A673 (cell line): Measurements from ENCODE around the gene ADAM12. TPM values are rescaled to one million over a fixed set of nuclear protein-coding genes. Genes with fewer than 3 reads are reported as not detected.
A peak's percentile ranks its signal among the peaks of the same experiment; 100 is the strongest.

Source experiments
- BruUV-seq: library from RNA; stranded (reverse); fragments of 400-500 nt; replicated peaks from 2 replicates; lab custom pipeline; 2021; lab: Mats Ljungman, UMichigan
- CTCF ChIA-PET: fragments of 300-600 bp; sonication (Branson Sonifier 250); formaldehyde crosslinking; loops from one replicate; lab custom pipeline; 2022; ENCODE audit warnings: antibody characterized with exemption; lab: Charles Lee
- POLR2A ChIA-PET: fragments of 300-600 bp; sonication (Branson Sonifier 250); formaldehyde crosslinking; loops from one replicate; lab custom pipeline; 2022; ENCODE audit warnings: antibody characterized with exemption; ENCODE audit not compliant: low non-redundant PET; lab: Charles Lee
- DNase-seq: peaks from one replicate; pipeline ENCODE4 v3.0.0-alpha.2; 2015; ENCODE audit warnings: low spot score
- H3K27ac ChIP-seq: fragments of 200-600 bp; sonication (generic); 2 replicates; pipeline ENCODE4 v1.5.1; 2016; ENCODE audit warnings: mixed run types, low read depth, mild to moderate bottlenecking, mixed read lengths, antibody characterized with exemption, low read length; ENCODE audit not compliant: poor library complexity, severe bottlenecking
- H3K27me3 ChIP-seq: fragments of 200-600 bp; sonication (generic); replicated peaks from 2 replicates; pipeline ENCODE4 v1.6.1; 2017; ENCODE audit warnings: mixed run types, low read depth, mild to moderate bottlenecking, mixed read lengths, antibody characterized with exemption, low read length; ENCODE audit not compliant: insufficient read depth, poor library complexity
- H3K36me3 ChIP-seq: fragments of 200-600 bp; sonication (generic); 2 replicates; pipeline ENCODE4 v1.6.1; 2016; ENCODE audit warnings: mixed run types, mild to moderate bottlenecking, mixed read lengths, antibody characterized with exemption, low read length; ENCODE audit not compliant: insufficient read depth, poor library complexity, severe bottlenecking
- H3K4me1 ChIP-seq: fragments of 200-600 bp; sonication (generic); 2 replicates; pipeline ENCODE4 v1.6.1; 2017; ENCODE audit warnings: mixed run types, mild to moderate bottlenecking, mixed read lengths, antibody characterized with exemption, low read length; ENCODE audit not compliant: insufficient read depth, poor library complexity, severe bottlenecking
- H3K4me3 ChIP-seq: fragments of 200-600 bp; sonication (generic); 2 replicates; pipeline ENCODE4 v1.5.1; 2016; ENCODE audit warnings: low read depth, mixed run types, mild to moderate bottlenecking, mixed read lengths, low read length; ENCODE audit not compliant: poor library complexity, severe bottlenecking
- H3K9me3 ChIP-seq: fragments of 200-600 bp; sonication (generic); 2 replicates; pipeline ENCODE4 v1.6.1; 2016; ENCODE audit warnings: mixed run types, low read depth, mild to moderate bottlenecking, mixed read lengths, antibody characterized with exemption, low read length; ENCODE audit not compliant: poor library complexity, severe bottlenecking
- CTCF ChIP-seq: fragments of 300-800, 200-600 bp; sonication (generic); conservative IDR thresholded peaks from 2 replicates; pipeline ENCODE4 v1.5.1; 2017; ENCODE audit warnings: low read depth, mild to moderate bottlenecking, antibody characterized with exemption, low read length, moderate library complexity, mixed read lengths
- EZH2 ChIP-seq: fragments of 200-600 bp; sonication (generic); IDR thresholded peaks from 2 replicates; pipeline ENCODE4 v1.6.1; 2017; ENCODE audit warnings: borderline replicate concordance, low read depth, mild to moderate bottlenecking, mixed read lengths, antibody characterized with exemption, low read length; ENCODE audit not compliant: poor library complexity, severe bottlenecking
- intact Hi-C: fragments of 100-400 bp; cut with micrococcal nuclease; formaldehyde crosslinking; loops from one replicate; pipeline ENCODE4 v1.10.0; 2022; ENCODE audit not compliant: unreplicated experiment
- total RNA-seq: library from RNA; stranded (reverse); gene quantifications from 2 replicates; pipeline ENCODE4 v1.2.3, GENCODE V29; 2021

Gene ADAM12
- total RNA-seq, 1 experiment from 2014 or later: 0.17 TPM

GRCh38 chr10:126124046-126124445 lies 264.2 kb downstream of the ADAM12 start:
- H3K4me1 ChIP-seq: peaks cover 18% of the 10 kb centered on the region
- no peak for DNase-seq
- H3K36me3 ChIP-seq: no peaks in the 10 kb centered on the region
- no peak overlapping the region for H3K4me3 ChIP-seq
- TF ChIP-seq CTCF (no peak), EZH2 (no peak)
- ChIA-PET CTCF (no interaction called here), POLR2A (no interaction called here)
- no peaks in the 10 kb centered on the region for H3K27me3 ChIP-seq
- no TSS peak for BruUV-seq
- H3K27ac ChIP-seq: no peak overlapping the region
- H3K9me3 ChIP-seq: no peaks in the 10 kb centered on the region
- intact Hi-C loops: no loop called here

GRCh38 chr10:126123466-126123865 lies 264.8 kb downstream of the ADAM12 start:
- intact Hi-C loops: no loop called here
- CTCF ChIA-PET: no interaction called here
- BruUV-seq: no TSS peak
- no peak for DNase-seq
- Histone ChIP-seq H3K9me3 (no peaks in the 10 kb centered on the region), H3K36me3 (no peaks in the 10 kb centered on the region), H3K4me1 (peaks cover 18% of the 10 kb centered on the region), H3K27me3 (no peaks in the 10 kb centered on the region), H3K27ac (no peak overlapping the region), H3K4me3 (no peak overlapping the region)
- POLR2A ChIA-PET: no interaction called here
- no peak for TF ChIP-seq CTCF
- TF ChIP-seq EZH2: no peak

GRCh38 chr10:126122881-126123280 lies 265.4 kb downstream of the ADAM12 start:
- POLR2A ChIA-PET: no interaction called here
- CTCF ChIA-PET: no interaction called here
- Histone ChIP-seq H3K27me3 (no peaks in the 10 kb centered on the region), H3K4me3 (no peak overlapping the region), H3K36me3 (no peaks in the 10 kb centered on the region), H3K27ac (no peak overlapping the region), H3K4me1 (peaks cover 18% of the 10 kb centered on the region), H3K9me3 (no peaks in the 10 kb centered on the region)
- intact Hi-C loops: no loop called here
- peak; percentile 30 for DNase-seq
- no peak for TF ChIP-seq CTCF
- TF ChIP-seq EZH2: no peak
- no TSS peak for BruUV-seq
